ENCODE measurements around the gene TMEM178A. TPM values are rescaled to one million over a fixed set of nuclear protein-coding genes. Genes with fewer than 3 reads are reported as not detected.

The TMEM178A gene
- total and polyA plus RNA-seq, 2 donors (not counting 1 experiment from before 2014, with no cell fraction given) = 0.69 to 0.99 TPM

DNA sequence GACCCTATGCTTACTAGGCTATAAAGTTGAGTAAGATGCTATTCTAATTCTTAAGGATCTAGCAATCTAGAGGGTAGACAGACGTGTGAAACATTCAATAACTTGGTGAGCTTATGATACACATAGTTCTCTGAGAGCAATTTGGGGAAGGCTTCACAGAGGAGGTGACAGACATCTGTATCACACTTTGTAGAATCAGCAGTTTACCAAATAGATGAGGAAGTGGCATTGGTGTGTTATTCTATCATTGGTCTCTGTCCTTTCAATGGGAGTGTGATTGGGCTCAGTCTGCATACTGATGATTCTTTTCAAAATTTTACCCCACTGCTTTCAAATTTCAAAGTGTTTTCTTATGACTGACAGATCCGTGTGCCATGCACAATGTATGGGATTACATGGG lies 47.0 kb upstream of the TMEM178A start:
- no peaks in the 10 kb centered on the region for H3K79me2 ChIP-seq (ENCODE audit: control insufficient read depth, insufficient read depth, low read length)
- H3K9ac ChIP-seq (ENCODE audit: low read length) = no peak overlapping the region
- no peaks in the 10 kb centered on the region for H3K4me1 ChIP-seq (ENCODE audit: control insufficient read depth in 2 of 2, insufficient read depth in 2 of 2, low read length in 2 of 2)
- ChIA-PET POLR2A (no interaction called here), CTCF (no interaction called here)
- no CpG with 5 or more reads among the region's 2 CpGs for WGBS (ENCODE audit: insufficient coverage)
- H3K27ac ChIP-seq (ENCODE audit: low read length in 2 of 2) = no peak overlapping the region
- H3K36me3 ChIP-seq (replicated peaks in 1 of 2; ENCODE audit: control extremely low read depth in 1 of 2, control insufficient read depth in 1 of 2, extremely low read depth in 1 of 2, insufficient read depth in 2 of 2, low read length in 1 of 2) = no peaks in the 10 kb centered on the region
- Mint-ChIP-seq H3K9me3 (ENCODE audit: insufficient read depth) (no peaks in the 10 kb centered on the region), H3K4me3 (no peak overlapping the region), H3K4me1 (peaks cover 4% of the 10 kb centered on the region), H3K27ac (no peak overlapping the region), H3K27me3 (peaks cover 30% of the 10 kb centered on the region)
- H3K27me3 ChIP-seq (replicated peaks in 1 of 4; ENCODE audit: control extremely low read depth in 1 of 4, control insufficient read depth in 3 of 4, insufficient read depth in 4 of 4, low read length in 3 of 4) = no peaks in the 10 kb centered on the region
- DNase-seq (no peak), ATAC-seq (ENCODE audit: low read depth) (no peak)
- intact Hi-C loops (cut with micrococcal nuclease) = no loop called here
- no peaks in the 10 kb centered on the region for H4K20me1 ChIP-seq (ENCODE audit: control insufficient read depth, insufficient read depth, low read length, poor library complexity, severe bottlenecking)
- TF ChIP-seq EZH2 (IDR thresholded peaks at IDR 0.05; ENCODE audit: borderline replicate concordance, insufficient read depth, low read depth, low read length, poor library complexity, severe bottlenecking) = no peak
- no peak for TF ChIP-seq CTCF (IDR thresholded peaks at IDR 0.05)
- no peak overlapping the region for H3K4me2 ChIP-seq (replicated peaks; ENCODE audit: low read depth, low read length, poor library complexity, severe bottlenecking)
- H3K9me3 ChIP-seq (ENCODE audit: control extremely low read depth in 1 of 3, control insufficient read depth in 2 of 3, insufficient read depth in 1 of 3, low read length in 2 of 3) = no peaks in the 10 kb centered on the region
- H2AFZ ChIP-seq (ENCODE audit: insufficient read depth, low read depth, low read length, poor library complexity, severe bottlenecking) = no peak overlapping the region
- no peak overlapping the region for H3K4me3 ChIP-seq (ENCODE audit: control extremely low read depth in 1 of 5, extremely low read depth in 1 of 5, insufficient read depth in 1 of 5, low read depth in 2 of 5, low read length in 4 of 5)

DNA sequence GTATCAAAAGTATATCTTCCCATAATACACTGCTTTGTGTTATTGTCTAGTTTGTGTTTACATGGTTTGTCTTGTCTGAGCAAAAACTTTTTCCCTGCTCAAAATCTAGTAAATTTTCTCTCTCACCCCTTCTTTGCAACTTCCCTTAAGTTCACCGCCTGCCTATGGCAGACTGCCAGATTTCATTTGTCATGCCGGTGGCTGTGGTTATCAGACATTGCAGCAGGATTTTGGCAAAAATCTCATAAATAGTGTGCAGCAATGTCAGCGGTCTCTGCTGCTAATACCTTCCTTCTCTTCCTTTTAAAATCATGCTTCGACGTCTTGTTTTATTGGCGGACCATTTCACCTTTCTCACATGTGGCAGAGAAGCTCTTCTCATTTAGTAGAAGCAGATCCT lies 45.6 kb upstream of the TMEM178A start:
- Histone ChIP-seq H4K20me1 (ENCODE audit: control insufficient read depth, insufficient read depth, low read length, poor library complexity, severe bottlenecking) (no peaks in the 10 kb centered on the region), H3K27ac (ENCODE audit: low read length in 2 of 2) (no peak overlapping the region), H2AFZ (ENCODE audit: insufficient read depth, low read depth, low read length, poor library complexity, severe bottlenecking) (no peak overlapping the region), H3K4me3 (ENCODE audit: control extremely low read depth in 1 of 5, extremely low read depth in 1 of 5, insufficient read depth in 1 of 5, low read depth in 2 of 5, low read length in 4 of 5) (no peak overlapping the region), H3K36me3 (replicated peaks in 1 of 2; ENCODE audit: control extremely low read depth in 1 of 2, control insufficient read depth in 1 of 2, extremely low read depth in 1 of 2, insufficient read depth in 2 of 2, low read length in 1 of 2) (no peaks in the 10 kb centered on the region), H3K4me2 (replicated peaks; ENCODE audit: low read depth, low read length, poor library complexity, severe bottlenecking) (no peak overlapping the region), H3K9me3 (ENCODE audit: control extremely low read depth in 1 of 3, control insufficient read depth in 2 of 3, insufficient read depth in 1 of 3, low read length in 2 of 3) (no peaks in the 10 kb centered on the region), H3K27me3 (replicated peaks in 1 of 4; ENCODE audit: control extremely low read depth in 1 of 4, control insufficient read depth in 3 of 4, insufficient read depth in 4 of 4, low read length in 3 of 4) (no peaks in the 10 kb centered on the region), H3K79me2 (ENCODE audit: control insufficient read depth, insufficient read depth, low read length) (no peaks in the 10 kb centered on the region), H3K4me1 (ENCODE audit: control insufficient read depth in 2 of 2, insufficient read depth in 2 of 2, low read length in 2 of 2) (no peaks in the 10 kb centered on the region), H3K9ac (ENCODE audit: low read length) (no peak overlapping the region)
- no peak overlapping the region for H3K4me3 Mint-ChIP-seq
- ChIA-PET CTCF (no interaction called here), POLR2A (no interaction called here)
- no peak for ATAC-seq (ENCODE audit: low read depth)
- peaks cover 26% of the 10 kb centered on the region for H3K27me3 Mint-ChIP-seq
- no peaks in the 10 kb centered on the region for H3K9me3 Mint-ChIP-seq (ENCODE audit: insufficient read depth)
- 13% methylated on average over 6 of the region's 6 CpGs for WGBS (ENCODE audit: insufficient coverage)
- H3K4me1 Mint-ChIP-seq = peaks cover 4% of the 10 kb centered on the region
- intact Hi-C loops (cut with micrococcal nuclease) = no loop called here
- TF ChIP-seq EZH2 (IDR thresholded peaks at IDR 0.05; ENCODE audit: borderline replicate concordance, insufficient read depth, low read depth, low read length, poor library complexity, severe bottlenecking) = no peak
- TF ChIP-seq CTCF (IDR thresholded peaks at IDR 0.05) = no peak
- DNase-seq = peak; percentile 10
- H3K27ac Mint-ChIP-seq = no peak overlapping the region

Data from B cell (primary cell).